Astrocyte of the cerebellum (primary cell): Measurements from ENCODE around the gene SPTBN5.

ENCODE experiments used
- DNase-seq: peaks from one replicate; pipeline ENCODE4 v3.0.0-alpha.2; 2011; ENCODE audit warnings: low read depth
- H3K4me3 ChIP-seq: 2 replicates; pipeline ENCODE4 v1.5.1; 2011; ENCODE audit warnings: mild to moderate bottlenecking, low read depth, low read length, moderate library complexity
- in situ Hi-C: cut with HindIII; loops from 2 replicates; pipeline ENCODE4 v1.10.0; 2017; ENCODE audit warnings: low sequenced_read_pairs
- TF ChIP-seq, protein P1 (sequence below): IDR thresholded peaks from 2 replicates; pipeline ENCODE4 v1.5.1; 2012; ENCODE audit warnings: low read length, low read depth, moderate library complexity, mild to moderate bottlenecking; ENCODE audit errors: missing control alignments

SPTBN5 gene

DNA sequence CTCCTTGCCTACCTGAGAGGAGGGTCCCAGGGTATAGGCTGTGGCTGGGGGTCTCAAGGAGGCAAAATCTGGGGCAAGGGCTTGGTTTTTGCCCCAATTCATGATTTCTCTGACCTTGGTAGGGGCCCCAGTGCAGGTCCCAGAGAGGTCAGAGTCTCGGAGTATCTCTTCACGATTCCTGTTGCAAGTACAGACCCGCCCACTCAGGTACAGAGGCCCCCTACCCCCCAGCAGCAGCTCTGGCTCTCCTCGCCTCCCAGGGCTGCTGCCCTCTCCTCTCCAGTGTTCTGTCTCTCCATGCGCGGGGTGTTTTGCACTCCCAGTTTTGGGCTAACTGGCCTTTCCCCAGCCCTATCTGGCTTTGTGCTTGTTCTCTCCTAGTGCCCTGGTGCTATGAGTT, 71.4 kb downstream of the SPTBN5 start:
- in situ Hi-C loops: no loop called here
- TF ChIP-seq, protein P1, sequence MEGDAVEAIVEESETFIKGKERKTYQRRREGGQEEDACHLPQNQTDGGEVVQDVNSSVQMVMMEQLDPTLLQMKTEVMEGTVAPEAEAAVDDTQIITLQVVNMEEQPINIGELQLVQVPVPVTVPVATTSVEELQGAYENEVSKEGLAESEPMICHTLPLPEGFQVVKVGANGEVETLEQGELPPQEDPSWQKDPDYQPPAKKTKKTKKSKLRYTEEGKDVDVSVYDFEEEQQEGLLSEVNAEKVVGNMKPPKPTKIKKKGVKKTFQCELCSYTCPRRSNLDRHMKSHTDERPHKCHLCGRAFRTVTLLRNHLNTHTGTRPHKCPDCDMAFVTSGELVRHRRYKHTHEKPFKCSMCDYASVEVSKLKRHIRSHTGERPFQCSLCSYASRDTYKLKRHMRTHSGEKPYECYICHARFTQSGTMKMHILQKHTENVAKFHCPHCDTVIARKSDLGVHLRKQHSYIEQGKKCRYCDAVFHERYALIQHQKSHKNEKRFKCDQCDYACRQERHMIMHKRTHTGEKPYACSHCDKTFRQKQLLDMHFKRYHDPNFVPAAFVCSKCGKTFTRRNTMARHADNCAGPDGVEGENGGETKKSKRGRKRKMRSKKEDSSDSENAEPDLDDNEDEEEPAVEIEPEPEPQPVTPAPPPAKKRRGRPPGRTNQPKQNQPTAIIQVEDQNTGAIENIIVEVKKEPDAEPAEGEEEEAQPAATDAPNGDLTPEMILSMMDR: no peak
- H3K4me3 ChIP-seq: no peak overlapping the region
- no peak for DNase-seq

DNA sequence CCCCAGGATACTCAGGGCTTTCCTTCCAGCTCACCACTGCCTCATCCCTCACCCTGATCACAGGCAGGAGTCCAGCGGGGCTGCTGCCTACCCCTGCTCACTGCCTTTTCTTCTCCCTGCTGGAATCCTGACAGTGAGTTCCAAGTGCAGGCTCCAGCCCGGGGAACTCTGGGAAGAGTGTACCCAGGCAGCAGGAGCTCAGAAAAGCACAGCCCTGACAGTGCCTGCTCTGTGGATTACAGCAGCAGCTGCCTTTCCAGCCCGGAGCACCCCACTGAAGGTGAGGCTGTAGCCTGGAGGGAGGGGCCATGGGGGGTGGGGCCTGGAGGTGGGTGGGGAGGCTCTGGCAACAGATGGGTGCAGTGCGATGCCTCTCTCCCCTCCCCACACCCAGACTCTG, 72.0 kb downstream of the SPTBN5 start:
- H3K4me3 ChIP-seq: no peak overlapping the region
- no peak for DNase-seq
- in situ Hi-C loops: no loop called here
- TF ChIP-seq, protein P1: no peak

DNA sequence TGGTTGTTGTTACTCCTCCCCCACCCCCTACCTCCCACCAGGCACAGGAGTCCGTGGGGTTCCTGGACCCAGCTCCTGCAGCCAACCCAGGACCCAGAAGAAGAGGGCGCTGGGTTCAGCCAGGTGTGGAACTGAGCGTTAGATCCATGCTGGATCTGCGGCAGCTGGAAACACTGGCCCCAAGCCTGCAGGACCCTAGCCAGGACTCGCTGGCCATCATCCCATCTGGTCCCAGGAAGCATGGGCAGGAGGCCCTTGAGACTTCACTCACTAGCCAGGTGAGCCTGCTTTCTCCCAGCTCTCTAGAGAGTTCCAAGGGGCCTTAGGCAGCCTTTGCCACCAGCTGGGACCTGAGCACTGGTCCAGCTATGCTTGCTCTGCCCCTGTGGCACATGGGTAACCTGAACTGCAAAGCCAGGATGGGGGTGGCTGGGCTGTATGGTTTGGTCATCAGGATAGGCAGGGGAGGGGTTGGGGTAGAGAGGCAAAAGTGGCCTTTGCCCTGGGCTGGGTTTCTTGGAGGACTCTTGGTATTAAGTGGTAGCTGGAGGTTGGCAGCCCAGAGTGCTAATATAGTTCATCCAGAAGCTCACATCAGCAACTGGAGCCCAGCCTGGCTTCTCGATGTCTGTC, 72.9 kb downstream of the SPTBN5 start:
- no peak for DNase-seq
- in situ Hi-C loops: no loop called here
- no peak overlapping the region for H3K4me3 ChIP-seq
- TF ChIP-seq, protein P1: no peak

DNA sequence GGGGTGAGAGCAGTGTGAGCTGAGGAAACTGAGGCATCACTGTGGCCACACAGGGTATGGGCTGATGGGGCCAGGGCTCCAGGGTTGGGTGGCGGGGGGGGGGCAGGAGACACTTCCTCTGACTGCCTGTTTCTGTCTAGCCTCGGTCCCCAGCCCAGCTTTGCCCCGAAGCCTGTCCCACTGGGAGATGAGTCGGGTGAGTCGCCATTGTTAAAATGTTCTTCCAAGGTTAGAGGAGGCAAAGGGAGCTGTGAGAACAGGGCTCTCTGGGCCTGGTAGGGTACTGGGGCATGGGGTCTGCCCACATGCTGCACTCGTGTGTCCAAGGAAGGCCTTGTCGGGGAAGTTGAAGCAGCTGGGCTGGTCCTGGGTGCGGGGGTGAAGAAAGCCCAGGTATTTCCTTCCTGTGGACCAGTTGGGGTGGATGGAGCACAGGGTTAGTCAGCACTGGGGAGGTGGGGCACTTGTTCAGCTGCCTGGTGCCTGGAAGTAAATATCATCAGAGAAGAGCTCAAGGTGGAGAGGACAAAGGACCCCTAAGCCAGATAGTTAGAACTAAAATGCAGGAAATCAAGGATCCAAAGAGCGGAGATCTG, 74.3 kb downstream of the SPTBN5 start:
- in situ Hi-C loops: no loop called here
- no peak for DNase-seq
- H3K4me3 ChIP-seq: no peak overlapping the region
- TF ChIP-seq, protein P1: no peak

DNA sequence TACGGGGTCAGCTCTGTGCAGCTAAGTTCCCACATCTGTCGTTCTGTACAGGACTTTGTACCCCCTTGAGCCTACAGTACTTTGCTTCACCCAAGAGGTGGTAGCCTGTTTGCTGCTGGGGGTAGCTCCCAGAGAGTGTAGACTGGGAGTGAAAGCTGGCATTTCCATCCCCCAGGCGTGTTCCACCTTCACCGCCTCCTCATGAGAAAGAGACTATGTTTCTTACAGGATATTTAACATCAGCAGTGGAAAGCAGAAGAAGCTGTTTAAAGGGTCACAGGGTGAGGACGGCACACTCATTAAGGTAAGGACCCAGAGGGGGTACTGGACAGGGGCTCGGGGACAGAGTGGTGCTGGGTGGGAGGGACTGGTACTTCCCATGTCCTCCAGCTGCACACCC, 76.1 kb downstream of the SPTBN5 start:
- TF ChIP-seq, protein P1: no peak
- DNase-seq: no peak
- in situ Hi-C loops: no loop called here
- no peak overlapping the region for H3K4me3 ChIP-seq

DNA sequence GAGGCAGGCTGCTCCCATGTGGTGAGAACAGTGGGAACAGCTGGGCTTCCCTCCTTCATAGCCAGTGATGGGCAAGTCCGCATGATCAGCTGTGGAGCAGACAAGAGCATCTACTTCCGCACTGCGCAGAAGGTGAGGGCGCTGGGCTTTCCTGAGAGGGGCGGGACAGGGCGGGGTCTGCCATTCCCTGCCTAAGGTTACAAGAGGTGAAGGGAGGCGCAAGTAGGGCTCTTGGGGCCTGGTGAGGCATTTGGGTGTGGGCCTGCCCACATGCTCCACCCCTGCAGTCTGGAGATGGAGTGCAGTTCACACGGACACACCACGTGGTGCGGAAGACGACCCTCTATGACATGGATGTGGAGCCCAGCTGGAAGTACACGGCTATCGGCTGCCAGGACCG, 76.5 kb downstream of the SPTBN5 start:
- H3K4me3 ChIP-seq: no peak overlapping the region
- in situ Hi-C loops: no loop called here
- TF ChIP-seq, protein P1: no peak
- no peak for DNase-seq

DNA sequence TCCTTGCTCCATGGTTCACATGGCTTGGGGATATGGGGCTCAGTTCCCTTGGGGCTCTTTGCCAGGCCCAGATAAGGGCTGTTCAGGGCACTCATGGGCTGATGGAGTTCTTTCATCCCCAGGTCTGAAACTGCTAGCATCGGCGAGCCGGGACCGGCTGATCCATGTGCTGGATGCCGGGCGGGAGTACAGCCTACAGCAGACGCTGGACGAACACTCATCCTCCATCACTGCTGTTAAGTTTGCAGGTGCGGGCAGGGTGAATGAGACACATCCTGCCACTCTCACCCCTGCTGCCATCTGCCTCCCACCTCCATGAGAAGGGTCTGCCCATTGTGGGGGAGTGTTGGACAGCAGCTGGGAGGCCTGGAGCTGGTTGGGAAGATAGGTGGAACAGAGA, 77.1 kb downstream of the SPTBN5 start:
- TF ChIP-seq, protein P1: no peak
- DNase-seq: no peak

More for the DNA sequence above, 77.1 kb downstream of the SPTBN5 start:
- H3K4me3 ChIP-seq: no peak overlapping the region
- in situ Hi-C loops: no loop called here
